Measurements from ENCODE around the gene PI16.

PI16 gene

DNA sequence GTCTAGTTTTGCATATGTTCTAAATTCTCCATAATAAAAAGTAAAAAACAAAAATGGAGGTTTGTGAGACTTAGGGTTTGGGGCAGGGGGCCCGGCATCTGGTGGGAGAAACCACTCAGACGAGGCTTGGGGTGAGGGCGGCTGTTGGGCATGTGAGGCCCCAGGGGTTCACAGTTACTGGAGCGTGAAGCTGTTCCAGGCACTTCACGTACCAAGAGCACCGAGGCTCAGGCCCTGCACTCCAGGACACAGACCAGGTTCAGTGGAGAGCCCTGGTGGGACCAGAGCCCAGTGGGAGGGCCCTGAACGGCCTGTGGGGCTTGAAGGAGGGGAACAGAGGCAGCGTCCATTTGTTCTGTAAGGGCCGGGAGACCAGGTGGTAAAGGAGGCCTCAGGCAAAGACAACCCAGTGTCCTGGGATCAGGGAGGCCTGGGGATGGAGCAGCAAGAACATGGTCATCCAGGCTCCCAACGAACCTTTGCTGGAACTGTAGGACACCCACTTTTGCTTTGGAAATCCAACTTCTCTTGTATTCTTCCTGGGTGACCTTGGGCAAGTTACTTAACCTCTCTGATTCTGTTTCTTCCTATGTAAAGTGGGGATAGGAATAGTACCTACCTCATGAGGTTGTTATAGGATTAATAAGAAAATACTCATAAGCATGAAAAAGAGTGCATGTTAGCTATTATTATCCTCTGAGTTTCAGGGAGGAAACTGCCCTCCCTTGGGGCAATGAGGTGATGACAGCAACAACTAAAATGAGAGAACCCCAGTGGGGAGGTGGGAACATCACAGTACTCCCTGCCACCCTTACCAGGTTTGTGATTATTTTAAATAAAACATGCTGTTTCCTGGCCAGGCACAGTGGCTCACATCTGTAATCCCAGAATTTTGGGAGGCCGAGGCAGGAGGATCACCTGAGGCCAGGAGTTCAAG, 49.8 kb downstream of the PI16 start:
- DNase-seq (ENCODE audit: low spot score), result no peak

DNA sequence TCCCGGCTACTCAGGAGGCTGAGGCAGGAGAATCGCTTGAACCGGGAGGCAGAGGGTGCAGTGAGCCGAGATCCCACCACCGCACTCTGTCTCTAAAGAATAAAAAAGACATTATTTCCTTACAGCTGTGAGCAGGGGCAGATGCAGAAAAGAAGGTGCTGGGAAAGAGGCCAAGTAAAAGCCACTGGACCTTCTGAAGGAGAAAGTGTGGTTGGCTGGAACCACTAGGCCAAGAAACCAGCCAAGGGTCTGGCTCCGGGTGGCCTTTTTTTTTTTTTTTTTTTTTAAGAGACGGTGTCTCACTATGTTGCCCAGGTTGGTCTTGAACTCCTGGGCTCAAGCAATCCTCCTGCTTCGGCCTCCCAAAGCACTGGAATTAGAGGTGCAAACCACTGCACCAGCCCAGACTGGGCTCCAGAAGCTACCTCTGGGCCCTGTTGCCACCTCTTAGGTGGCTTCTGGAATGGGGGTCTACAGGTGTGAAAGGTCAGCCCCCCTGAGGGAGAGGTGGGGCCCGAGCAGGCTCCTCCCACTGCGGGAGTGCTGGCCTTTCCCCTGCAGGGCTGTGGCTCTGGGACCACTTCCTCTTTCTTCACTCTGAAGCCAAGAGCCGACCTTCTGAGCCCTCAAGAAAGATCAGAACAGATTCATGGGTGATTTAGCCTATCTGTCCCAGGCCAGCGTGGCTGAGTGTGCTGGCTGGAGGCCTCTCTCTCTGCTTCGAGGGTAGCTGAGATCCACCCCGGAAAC, 50.7 kb downstream of the PI16 start, which contains the start of gene FGD2:
TSS of gene FGD2 (plus strand) at position 595 of the 750 bp plus-strand sequence. CDS start 163 bp downstream, outside the sequence.
- DNase-seq (ENCODE audit: low spot score), result no peak

DNA sequence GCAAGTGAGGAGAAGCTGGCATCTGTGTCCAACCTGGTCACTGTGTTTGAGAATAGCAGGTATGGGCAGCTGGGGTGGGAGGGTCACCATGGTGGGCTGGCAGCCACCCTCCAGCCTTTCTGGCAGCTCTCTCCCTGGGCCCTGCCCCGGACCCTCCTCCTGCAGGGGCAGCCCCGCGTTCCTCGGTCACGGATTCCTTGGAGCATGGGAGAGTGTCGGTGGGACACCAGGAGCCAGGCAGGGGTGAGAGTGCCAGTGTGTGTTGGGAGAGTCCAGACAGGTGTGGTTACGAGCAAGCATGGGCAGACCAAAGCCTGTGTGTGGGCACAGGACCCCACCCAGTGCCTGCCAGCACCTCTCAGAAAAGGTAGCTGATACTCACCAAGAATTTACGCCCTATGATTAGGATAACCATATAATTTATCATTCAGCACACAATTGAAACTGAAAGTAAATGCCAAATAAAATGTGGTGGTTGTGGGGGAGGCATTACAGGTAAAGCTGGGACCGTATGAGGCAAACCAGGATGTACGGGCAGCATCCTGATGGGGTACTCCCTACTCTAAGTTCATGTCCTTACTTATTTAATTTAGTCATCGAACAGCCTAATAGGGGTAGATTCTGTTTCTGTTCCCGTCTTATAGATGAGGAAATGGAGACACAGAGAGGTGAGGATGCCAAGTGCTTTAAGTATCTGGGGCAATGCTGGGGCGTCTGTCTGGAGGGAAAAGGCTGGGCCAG, 51.5 kb downstream of the PI16 start:
- peak; percentile 22 for DNase-seq (ENCODE audit: low spot score)

DNA sequence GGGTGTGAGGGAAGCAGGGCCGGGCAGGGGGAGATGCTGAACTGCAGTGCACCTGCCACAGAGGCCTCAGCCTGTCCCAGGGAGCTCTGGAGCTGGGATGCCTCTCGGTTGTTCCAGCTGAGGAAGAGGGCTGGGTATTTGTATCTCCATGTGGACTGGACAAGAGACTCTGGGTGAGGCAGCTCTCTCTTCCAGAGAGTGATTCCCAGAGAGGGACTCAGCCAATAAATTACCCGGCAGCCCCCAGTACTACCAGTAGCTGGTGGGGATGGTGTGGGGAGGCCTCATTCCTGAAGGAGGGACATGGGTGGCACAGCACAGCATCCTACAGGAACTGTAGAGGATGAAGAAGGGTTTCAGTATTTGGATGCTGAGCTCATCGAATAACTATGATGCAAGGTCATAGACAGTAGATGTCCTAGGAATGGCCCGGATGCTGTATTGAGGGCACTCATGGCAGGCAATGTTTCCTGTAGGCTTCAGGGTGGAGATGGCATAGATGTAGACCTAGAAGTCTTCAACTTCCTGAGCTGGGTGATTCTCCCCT, 52.3 kb downstream of the PI16 start:
- no peak for DNase-seq (ENCODE audit: low spot score)

DNA sequence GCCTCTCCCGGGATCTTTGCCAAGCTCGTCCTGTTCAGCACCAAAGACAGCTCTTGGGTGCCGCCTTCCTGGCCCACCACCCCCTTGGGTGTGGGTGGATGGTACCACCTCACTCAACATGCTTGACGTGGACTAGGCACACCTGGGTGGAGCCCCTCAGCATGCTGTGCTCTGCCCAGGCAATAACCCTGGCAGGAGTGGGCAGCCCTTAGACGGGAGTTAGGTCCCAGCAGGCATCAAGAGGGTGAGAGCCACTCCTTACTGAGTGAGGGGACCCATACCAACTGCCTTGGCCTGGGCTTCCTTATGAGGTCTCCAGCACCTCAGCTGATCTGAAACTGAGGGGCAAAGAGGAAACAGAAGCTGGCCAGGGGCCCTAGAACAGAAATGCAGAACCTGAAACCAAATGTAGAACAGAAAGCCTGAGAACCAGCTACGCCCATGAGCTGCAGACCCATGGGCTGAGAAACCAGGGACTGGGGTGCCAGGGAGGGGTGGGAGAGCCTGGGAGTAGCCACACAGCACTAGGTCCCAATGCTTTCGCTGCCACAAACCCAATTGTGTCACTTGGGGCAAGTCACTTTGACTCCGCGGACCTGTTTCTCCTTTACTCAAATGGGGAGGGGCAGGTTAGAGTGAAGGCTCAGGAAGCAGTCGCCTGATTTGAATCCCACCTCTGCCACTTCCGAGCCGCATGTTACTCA, 53.0 kb downstream of the PI16 start:
- peak; percentile 7 for DNase-seq (ENCODE audit: low spot score)

DNA sequence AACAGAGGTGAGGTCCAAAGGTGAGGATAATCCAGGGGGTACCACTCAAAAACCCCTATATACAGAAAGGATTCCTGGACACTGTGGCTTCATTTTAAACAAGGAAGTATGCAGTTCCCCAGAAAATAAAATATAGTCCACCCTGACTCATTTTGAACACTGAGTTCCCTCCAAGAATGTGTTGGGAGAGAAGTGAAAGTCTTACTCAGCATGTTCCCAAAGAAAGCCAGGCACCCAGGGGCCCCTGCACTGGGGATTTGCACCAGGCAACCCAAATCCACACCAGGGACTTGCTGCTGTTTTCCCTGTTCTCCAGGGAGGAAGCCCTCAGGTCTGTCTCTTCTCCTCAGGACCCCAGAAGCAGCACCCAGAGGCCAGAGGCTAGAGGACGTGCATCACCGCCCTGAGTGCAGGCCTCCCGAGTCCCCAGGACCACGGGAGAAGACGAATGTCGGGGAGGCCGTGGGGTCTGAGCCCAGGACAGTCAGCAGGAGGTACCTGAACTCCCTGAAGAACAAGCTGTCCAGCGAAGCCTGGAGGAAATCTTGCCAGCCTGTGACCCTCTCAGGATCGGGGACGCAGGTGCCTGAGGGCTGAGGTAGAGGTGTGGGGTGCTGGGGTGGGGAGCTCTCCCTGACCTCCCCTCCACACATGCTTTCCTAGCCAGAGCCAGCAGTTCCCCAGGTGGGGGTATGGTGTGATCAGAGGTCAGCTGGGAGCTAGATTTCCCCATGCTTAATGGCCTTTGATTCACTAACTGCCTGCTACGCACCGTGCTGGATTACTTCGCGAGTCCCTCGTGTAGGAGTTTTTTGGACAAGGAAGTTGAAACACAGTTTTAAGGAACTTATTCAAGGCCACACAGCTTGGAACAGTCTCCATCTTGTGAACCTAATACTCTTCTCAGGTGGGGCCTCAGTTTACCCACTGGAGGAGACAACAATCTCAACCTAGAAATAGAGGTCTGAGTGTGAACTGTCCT, 54.2 kb downstream of the PI16 start:
- no peak for DNase-seq (ENCODE audit: low spot score)

DNA sequence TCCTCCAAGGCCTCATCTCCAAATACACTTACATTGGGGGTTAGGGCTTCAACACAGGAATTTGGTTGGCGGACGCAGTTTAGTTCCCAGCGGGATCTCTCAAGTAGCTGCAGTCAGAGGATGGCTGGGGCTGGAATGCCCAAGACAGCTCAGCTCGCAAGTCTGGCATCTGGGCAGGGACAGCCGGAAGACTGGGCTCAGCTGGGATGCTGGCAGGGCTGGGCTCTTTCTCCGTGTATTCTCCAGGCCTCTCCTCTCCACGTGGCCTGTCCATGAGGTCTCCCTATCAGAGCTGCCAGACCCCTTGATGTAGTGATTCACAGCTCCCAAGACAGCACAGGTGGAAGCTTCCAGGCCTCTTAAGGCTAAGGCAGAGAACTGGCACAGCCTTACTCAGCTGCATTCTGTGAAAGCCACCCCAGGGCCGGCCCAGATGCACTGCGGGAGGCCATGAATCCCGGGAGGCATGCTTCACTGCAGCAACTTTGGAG, 55.9 kb downstream of the PI16 start:
- DNase-seq (ENCODE audit: low spot score), result no peak

DNA sequence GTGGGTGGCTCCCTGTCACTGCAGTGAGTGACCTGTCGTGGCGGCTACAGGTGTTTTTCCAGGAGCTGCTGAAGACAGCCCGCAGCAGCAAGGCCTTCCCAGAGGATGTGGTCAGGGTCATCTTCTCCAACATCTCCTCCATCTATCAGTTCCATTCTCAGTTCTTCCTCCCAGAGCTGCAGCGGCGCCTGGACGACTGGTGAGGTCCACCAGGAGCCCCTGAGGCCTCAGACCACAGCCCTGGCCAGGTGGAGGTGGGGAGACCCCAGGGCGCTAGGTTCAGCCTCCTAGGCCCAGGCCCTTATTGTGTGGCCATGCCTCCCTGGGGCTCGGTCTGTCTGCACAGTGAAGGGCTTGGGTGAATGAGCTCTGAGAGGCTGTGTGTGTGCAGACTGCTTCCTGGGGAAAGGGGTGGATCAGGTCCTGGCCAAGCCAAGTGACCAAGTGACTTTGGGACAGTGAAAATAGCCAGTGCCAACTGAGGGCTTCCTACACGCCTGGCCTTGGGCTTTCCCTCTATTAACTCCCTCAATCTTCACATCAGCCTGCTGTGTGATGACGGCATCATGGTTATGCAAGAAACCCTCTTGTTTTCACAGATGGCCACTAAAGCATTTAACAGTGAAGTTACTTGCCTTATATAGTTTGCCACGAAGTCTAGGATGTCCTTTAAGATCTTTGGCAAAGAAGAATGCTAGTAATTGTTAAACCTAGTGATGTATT, 57.3 kb downstream of the PI16 start:
- DNase-seq (ENCODE audit: low spot score), result no peak

DNA sequence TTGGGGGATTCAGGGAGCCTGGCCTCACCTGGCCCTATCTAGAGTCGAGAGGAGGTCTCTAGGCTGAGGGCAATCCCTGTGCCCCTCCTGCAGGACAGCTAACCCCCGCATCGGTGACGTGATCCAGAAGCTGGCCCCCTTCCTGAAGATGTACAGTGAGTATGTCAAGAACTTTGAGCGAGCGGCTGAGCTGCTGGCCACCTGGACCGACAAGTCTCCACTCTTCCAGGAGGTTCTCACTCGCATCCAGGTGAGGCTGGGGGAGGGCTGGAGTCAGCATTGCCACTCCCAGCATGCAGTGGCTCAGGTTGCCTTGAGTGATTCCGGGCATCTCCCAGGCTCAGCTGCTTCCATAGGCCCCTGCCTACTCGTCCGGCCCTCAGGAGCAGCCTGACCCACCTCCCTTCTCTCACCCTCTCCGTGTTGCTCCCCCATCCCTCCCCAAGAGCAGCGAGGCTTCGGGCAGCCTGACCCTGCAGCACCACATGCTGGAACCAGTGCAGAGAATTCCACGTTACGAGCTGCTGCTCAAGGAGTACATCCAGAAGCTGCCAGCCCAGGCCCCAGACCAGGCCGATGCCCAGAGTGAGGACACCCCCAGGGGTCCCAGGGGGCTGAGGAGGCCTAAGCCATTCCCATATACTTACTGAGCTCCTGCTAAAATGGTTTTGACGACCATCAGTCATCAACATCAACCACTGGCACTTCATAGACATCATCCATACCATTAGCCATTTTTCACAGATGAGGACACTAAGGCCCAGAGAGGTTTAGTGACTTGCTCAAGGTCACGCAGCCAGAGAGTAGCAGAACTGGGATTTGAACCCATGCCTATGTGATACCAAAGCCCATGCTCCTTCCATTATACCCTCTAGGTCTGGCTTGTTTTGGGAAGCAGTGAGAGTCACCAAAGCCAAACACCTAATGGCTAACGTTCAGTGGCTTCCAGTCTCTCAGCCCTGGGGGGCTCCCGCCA, 59.3 kb downstream of the PI16 start:
- DNase-seq (ENCODE audit: low spot score), result no peak

Data from CD4-positive, alpha-beta T cell treated with Interleukin-15 for 4 hours (primary cell).